Liver (tissue), 9 donors: ENCODE data around the gene SLC6A18. TPM values are rescaled to one million over a fixed set of nuclear protein-coding genes. Genes with fewer than 3 reads are reported as not detected.

ENCODE experiments used
- DNase-seq: peaks from one replicate; pipeline ENCODE4 v3.0.0-alpha.2; 2017; ENCODE audit warnings: low spot score
- H3K27ac ChIP-seq, 2 donors: one replicate each; pipeline ENCODE4 v1.7.0; 2013; ENCODE audit warnings: inconsistent platforms in 2 of 2, low read length in 2 of 2, control low read depth in 1 of 2, low read depth in 1 of 2, mild to moderate bottlenecking in 1 of 2
- H3K27me3 ChIP-seq, 4 donors: one replicate each; pipeline versions ENCODE4 v1.6.1 to v1.7.0; 2013; ENCODE audit warnings: low read length in 3 of 4, inconsistent platforms in 1 of 4, mild to moderate bottlenecking in 1 of 4, moderate library complexity in 1 of 4; ENCODE audit not compliant: control insufficient read depth in 4 of 4, insufficient read depth in 4 of 4
- H3K36me3 ChIP-seq, 4 donors: one replicate each; pipeline versions ENCODE4 v1.6.1 to v1.7.0; 2013; ENCODE audit warnings: low read length in 3 of 4, mild to moderate bottlenecking in 3 of 4, low read depth in 1 of 4, moderate library complexity in 1 of 4; ENCODE audit not compliant: control insufficient read depth in 4 of 4, insufficient read depth in 3 of 4
- H3K4me1 ChIP-seq, 4 donors: one replicate each; pipeline versions ENCODE4 v1.6.1 to v1.7.0; 2013; ENCODE audit warnings: low read length in 3 of 4, mild to moderate bottlenecking in 3 of 4, moderate library complexity in 1 of 4; ENCODE audit not compliant: control insufficient read depth in 4 of 4, insufficient read depth in 4 of 4
- H3K4me3 ChIP-seq, 3 donors: one replicate each; pipeline versions ENCODE4 v1.6.1 to v1.7.0; 2013; ENCODE audit warnings: low read length in 3 of 3, control low read depth in 1 of 3, low read depth in 1 of 3, mild to moderate bottlenecking in 1 of 3
- H3K9ac ChIP-seq, 2 donors: one replicate each; pipeline ENCODE4 v1.7.0; 2013; ENCODE audit warnings: low read length in 2 of 2, mild to moderate bottlenecking in 2 of 2, moderate library complexity in 2 of 2, control low read depth in 1 of 2, low read depth in 1 of 2
- H3K9me3 ChIP-seq, 4 donors: one replicate each; pipeline versions ENCODE4 v1.6.1 to v1.7.0; 2013; ENCODE audit warnings: low read length in 3 of 4; ENCODE audit not compliant: control insufficient read depth in 4 of 4
- ATF3 ChIP-seq: IDR thresholded peaks from 2 replicates; pipeline ENCODE4 v1.6.1; 2016; ENCODE audit warnings: antibody characterized with exemption
- FOXA2 ChIP-seq: IDR thresholded peaks from 2 replicates; pipeline ENCODE4 v1.6.1; 2016; ENCODE audit warnings: antibody characterized with exemption
- HNF4G ChIP-seq: IDR thresholded peaks from 2 replicates; pipeline ENCODE4 v1.6.1; 2016; ENCODE audit warnings: antibody characterized with exemption
- JUND ChIP-seq, 2 donors: IDR thresholded peaks; 2 replicates each; pipeline ENCODE4 v1.6.1; 2016; ENCODE audit warnings: antibody characterized with exemption in 2 of 2
- RXRA ChIP-seq, 2 donors: IDR thresholded peaks; 2 replicates each; pipeline ENCODE4 v1.6.1; 2017 to 2018; ENCODE audit warnings: antibody characterized with exemption in 2 of 2, mild to moderate bottlenecking in 1 of 2
- SP1 ChIP-seq: IDR thresholded peaks from 2 replicates; pipeline ENCODE4 v1.6.1; 2018; ENCODE audit warnings: antibody characterized with exemption, mild to moderate bottlenecking
- YY1 ChIP-seq: IDR thresholded peaks from 2 replicates; pipeline ENCODE4 v1.6.1; 2016; ENCODE audit warnings: antibody characterized with exemption, mild to moderate bottlenecking
- ZBTB33 ChIP-seq: IDR thresholded peaks from 2 replicates; pipeline ENCODE4 v1.6.1; 2016; ENCODE audit warnings: antibody characterized with exemption
- WGBS: extraction: QIAGEN DNeasy Blood & Tissue Kit; methylation state at CpG from one replicate; pipeline ENCODE4 v1.1.7; 2013; 5-methylcytosine and 5-hydroxymethylcytosine counted together
- polyA plus RNA-seq, 2 donors: library from polyadenylated mRNA; stranded (reverse) in 1 of 2; unstranded in 1 of 2; fragments of 200-250 nt in 1 of 2; fragments of >200 nt in 1 of 2; fragmentation: Nextera tagmentation in 1 of 2; extraction: Ambion mirVana in 1 of 2; gene quantifications; one replicate each; pipeline versions ENCODE4 v1.2.1 to v1.2.3, GENCODE V29; 2013 to 2015
- total RNA-seq, 2 donors: library from RNA; depleted of rRNA; stranded (reverse); fragments of >200 nt; gene quantifications; one replicate each; pipeline ENCODE4 v1.2.3, GENCODE V29; 2014
- TF ChIP-seq, protein P1 (sequence below): IDR thresholded peaks from 2 replicates; pipeline ENCODE4 v1.6.1; 2016; ENCODE audit warnings: antibody characterized with exemption
- donor health status: healthy.
- donor health status: healthy.
- donor health status: healthy.
- donor health status: healthy.
- donor health status: healthy.

SLC6A18 gene
- total and polyA plus RNA-seq, 4 donors = not detected

DNA sequence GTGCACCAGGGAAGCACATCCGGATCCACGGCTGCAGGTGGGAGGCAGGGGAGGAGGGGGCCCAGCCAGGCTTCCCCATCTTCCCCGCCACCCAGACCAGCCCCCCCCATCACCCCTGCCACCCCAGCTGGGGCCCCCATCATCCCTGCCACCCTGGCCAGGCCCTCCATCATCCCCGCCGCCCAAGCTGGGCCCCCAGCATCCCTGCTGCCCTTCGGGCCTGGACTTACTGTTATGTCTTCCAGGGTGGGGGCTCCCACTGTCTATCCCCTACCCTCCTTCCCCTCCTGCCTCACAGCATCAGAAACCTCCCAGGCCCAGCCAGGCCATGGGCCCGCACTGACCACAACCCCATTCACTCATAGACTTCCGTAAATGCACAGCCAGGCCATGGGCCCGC, 27.5 kb downstream of the SLC6A18 start:
- Histone ChIP-seq H3K27me3 (peaks cover 0 to 3% (median 0%) of the 10 kb centered on the region in 4 donors), H3K4me3 (no peak overlapping the region), H3K36me3 (no peaks in the 10 kb centered on the region), H3K9me3 (no peaks in the 10 kb centered on the region), H3K27ac (no peak overlapping the region), H3K9ac (no peak overlapping the region), H3K4me1 (no peaks in the 10 kb centered on the region)
- TF ChIP-seq RXRA (IDR thresholded peaks at IDR 0.05) = no peak
- 88% methylated on average over 9 of the region's 9 CpGs for WGBS
- DNase-seq = no peak

DNA sequence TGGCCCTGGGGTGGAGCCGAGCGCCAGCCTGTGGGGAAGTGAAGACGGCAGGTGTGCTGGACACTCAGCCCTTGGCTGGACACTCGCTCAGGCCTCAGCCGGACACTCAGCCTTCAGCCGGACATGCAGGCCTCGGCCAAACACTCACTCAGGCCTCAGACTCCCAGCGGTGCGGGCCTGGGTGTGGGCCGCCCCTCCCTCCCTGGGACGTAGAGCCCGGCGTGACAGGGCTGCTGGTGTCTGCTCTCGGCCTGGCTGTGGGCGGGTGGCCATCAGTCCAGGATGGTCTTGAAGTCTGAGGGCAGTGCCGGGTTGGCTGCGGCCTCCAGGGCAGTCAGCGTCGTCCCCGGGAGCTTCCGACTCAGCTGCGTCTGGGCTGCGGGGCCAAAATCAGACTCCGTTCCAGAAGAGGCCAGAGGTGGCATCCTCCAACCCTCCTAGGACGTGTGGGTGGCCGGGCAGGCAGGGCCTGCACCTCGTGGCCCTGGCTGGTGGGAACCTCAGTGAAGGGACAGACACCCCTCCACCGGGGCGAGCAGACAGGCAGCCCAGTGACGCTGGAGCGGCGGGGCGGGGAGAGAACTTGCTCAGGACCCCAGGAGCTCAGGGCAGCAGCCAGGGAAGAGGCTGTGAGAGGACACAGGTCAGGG, 28.4 kb downstream of the SLC6A18 start:
- no peak for DNase-seq
- H3K36me3 ChIP-seq = no peaks in the 10 kb centered on the region
- TF ChIP-seq JUND (IDR thresholded peaks at IDR 0.05) (no peak), ZBTB33 (no peak), FOXA2 (no peak), ATF3 (no peak), YY1 (no peak)
- H3K9ac ChIP-seq = no peak overlapping the region
- no peaks in the 10 kb centered on the region for H3K4me1 ChIP-seq
- no peaks in the 10 kb centered on the region for H3K9me3 ChIP-seq
- no peak overlapping the region for H3K27ac ChIP-seq
- H3K4me3 ChIP-seq = no peak overlapping the region
- 88% methylated on average over 33 of the region's 33 CpGs for WGBS
- H3K27me3 ChIP-seq = peaks cover 0 to under 1% (median 0%) of the 10 kb centered on the region in 4 donors

GRCh38 chr5:1254196-1254595, 29.0 kb downstream of the SLC6A18 start:
- Histone ChIP-seq H3K4me1 (no peaks in the 10 kb centered on the region), H3K9me3 (no peaks in the 10 kb centered on the region), H3K36me3 (no peaks in the 10 kb centered on the region), H3K9ac (no peak overlapping the region), H3K27ac (no peak overlapping the region), H3K4me3 (no peak overlapping the region), H3K27me3 (no peaks in the 10 kb centered on the region)
- DNase-seq = no peak
- 86% methylated on average over 19 of the region's 19 CpGs for WGBS
- TF ChIP-seq ZBTB33 = no peak
- no peak for TF ChIP-seq HNF4G
- no peak for TF ChIP-seq ATF3
- no peak for TF ChIP-seq SP1
- TF ChIP-seq, protein P1, sequence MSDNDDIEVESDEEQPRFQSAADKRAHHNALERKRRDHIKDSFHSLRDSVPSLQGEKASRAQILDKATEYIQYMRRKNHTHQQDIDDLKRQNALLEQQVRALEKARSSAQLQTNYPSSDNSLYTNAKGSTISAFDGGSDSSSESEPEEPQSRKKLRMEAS = no peak
- TF ChIP-seq JUND (IDR thresholded peaks at IDR 0.05) = no peak
